ENCODE results near the gene SFXN1.

DNA sequence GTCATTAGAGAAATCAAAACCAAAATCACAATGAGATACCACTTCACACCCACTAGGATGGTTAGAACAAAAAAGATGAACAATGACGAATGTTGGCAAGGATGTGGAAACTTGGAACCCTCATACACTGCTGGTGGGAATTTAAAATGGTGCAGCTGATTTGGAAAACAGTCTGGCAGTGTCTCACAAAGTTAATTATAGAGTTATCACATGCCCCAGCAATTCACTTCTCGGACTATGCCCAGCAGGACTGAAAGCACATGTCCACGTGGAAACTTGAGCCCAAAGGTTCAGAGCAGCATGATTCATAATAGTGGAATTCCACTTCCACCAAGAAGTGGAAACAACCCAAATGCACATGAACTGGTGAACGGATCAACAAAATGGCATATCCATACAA, 94.5 kb downstream of the SFXN1 start:
- no peak for TF ChIP-seq POLR2AphosphoS5 (IDR thresholded peaks at IDR 0.05; ENCODE audit: low read depth, low read length)
- TF ChIP-seq POLR2A (IDR thresholded peaks at IDR 0.05; ENCODE audit: low read depth, low read length), result no peak
- no peak for TF ChIP-seq TAF1 (IDR thresholded peaks at IDR 0.05; ENCODE audit: borderline replicate concordance, low read depth, low read length)

Data from GM12892 (cell line).